BJ (cell line): ENCODE measurements around the gene ROR1. TPM values are rescaled to one million over a fixed set of nuclear protein-coding genes. Genes with fewer than 3 reads are reported as not detected.
A peak's percentile ranks its signal among the peaks of the same experiment; 100 is the strongest.

ENCODE experiments used
- CTCF ChIA-PET: fragments of 350-600 bp; formaldehyde crosslinking; extraction: SDS; loops from one replicate; lab custom pipeline; 2021; ENCODE audit warnings: antibody characterized with exemption, inconsistent platforms; lab: Yijun Ruan, JAX
- POLR2A ChIA-PET: fragments of 300-600 bp; sonication (Branson Sonifier 250); formaldehyde crosslinking; extraction: SDS; loops from one replicate; lab custom pipeline; 2021; ENCODE audit warnings: antibody characterized with exemption; lab: Charles Lee
- DNase-seq: peaks from one replicate; pipeline ENCODE4 v3.0.0-alpha.2; 2011; ENCODE audit warnings: low read depth
- H3K27me3 ChIP-seq: 2 replicates; pipeline ENCODE4 v1.6.0; 2011; ENCODE audit warnings: low read length; ENCODE audit not compliant: control insufficient read depth, insufficient read depth
- H3K36me3 ChIP-seq: 2 replicates; pipeline ENCODE4 v1.5.1; 2011; ENCODE audit warnings: low read length; ENCODE audit not compliant: control insufficient read depth, insufficient read depth
- H3K4me3 ChIP-seq: 2 replicates; pipeline ENCODE4 v1.5.1; 2011; ENCODE audit warnings: low read depth, mild to moderate bottlenecking, control low read depth, low read length
- CTCF ChIP-seq: IDR thresholded peaks from 2 replicates; pipeline ENCODE4 v1.5.1; 2011; ENCODE audit warnings: low read depth, mild to moderate bottlenecking, control low read depth, inconsistent platforms, low read length, moderate library complexity; ENCODE audit not compliant: insufficient read depth
- polyA plus RNA-seq: library from polyadenylated mRNA; depleted of rRNA; stranded (reverse); fragments of >200 nt; gene quantifications from 2 replicates; pipeline ENCODE4 v1.2.3, GENCODE V29; 2011

ROR1 gene
- polyA plus RNA-seq, 1 experiment: 4.6 TPM

GRCh38 chr1:63914706-63915105 is 140.9 kb downstream of the ROR1 start:
- POLR2A ChIA-PET: no interaction called here
- CTCF ChIA-PET: interaction anchor here (0.6 to 3.2 kb wide), 9 partner anchors 10 to 240 kb away, joined by 3 to 15 read pairs (median 4); no protein-coding TSS in a partner anchor
- no peaks in the 10 kb centered on the region for H3K36me3 ChIP-seq
- DNase-seq: no peak
- peaks cover 20% of the 10 kb centered on the region for H3K27me3 ChIP-seq
- no peak overlapping the region for H3K4me3 ChIP-seq
- TF ChIP-seq CTCF: no peak

- Histone ChIP-seq H3K27me3 (peaks cover 20% of the 10 kb centered on the region), H3K36me3 (no peaks in the 10 kb centered on the region), H3K4me3 (no peak overlapping the region)
- ChIA-PET POLR2A (no interaction called here), CTCF (interaction anchor here (0.6 to 3.2 kb wide), 9 partner anchors 8 to 241 kb away, joined by 3 to 15 read pairs (median 4); no protein-coding TSS in a partner anchor)
- peak; percentile 41 for TF ChIP-seq CTCF
- DNase-seq: no peak
These were observed 141.3 kb downstream of the ROR1 start for GRCh38 chr1:63915121-63915520.

- no peak for TF ChIP-seq CTCF
- Histone ChIP-seq H3K27me3 (peaks cover 19% of the 10 kb centered on the region), H3K36me3 (no peaks in the 10 kb centered on the region), H3K4me3 (no peak overlapping the region)
- POLR2A ChIA-PET: no interaction called here
- no peak for DNase-seq
- CTCF ChIA-PET: interaction anchor here (1.1 to 3.2 kb wide), 5 partner anchors 9 to 300 kb away, joined by 3 to 15 read pairs (median 4); no protein-coding TSS in a partner anchor
These were observed 142.9 kb downstream of the ROR1 start for GRCh38 chr1:63916485-63917360.

GRCh38 chr1:63917571-63918417 is 144.0 kb downstream of the ROR1 start:
- peaks cover 16% of the 10 kb centered on the region for H3K27me3 ChIP-seq
- no peak overlapping the region for H3K4me3 ChIP-seq
- DNase-seq: no peak
- POLR2A ChIA-PET: no interaction called here
- no peaks in the 10 kb centered on the region for H3K36me3 ChIP-seq
- TF ChIP-seq CTCF: no peak; the same call in 1 of the 2 replicates
- CTCF ChIA-PET: interaction anchor here (0.8 to 3.6 kb wide), 7 partner anchors 24 to 301 kb away, joined by 3 to 15 read pairs (median 3); no protein-coding TSS in a partner anchor
